ENCODE results near the gene SYCE1.

SYCE1 gene

GRCh38 chr10:133564816-133565215 is 567 bp downstream of the SYCE1 start:
- TF ChIP-seq SPI1 (IDR thresholded peaks at IDR 0.05; ENCODE audit: borderline replicate concordance, low read depth): no peak
- no peak for TF ChIP-seq GABPA (IDR thresholded peaks at IDR 0.05; ENCODE audit: low read depth)
- no peak for TF ChIP-seq POLR2AphosphoS5 (IDR thresholded peaks at IDR 0.05; ENCODE audit: low read depth)
- no peak for TF ChIP-seq CTCF (IDR thresholded peaks at IDR 0.05; ENCODE audit: insufficient read depth, low read length)
- no peak for TF ChIP-seq REST (IDR thresholded peaks at IDR 0.05; ENCODE audit: insufficient replicate concordance, low read depth)
- no peak for DNase-seq (ENCODE audit: low read depth in 1 of 2, low spot score in 1 of 2)
- no peaks in the 10 kb centered on the region for H3K27me3 ChIP-seq (ENCODE audit: insufficient read depth, poor library complexity, severe bottlenecking)
- H3K27ac ChIP-seq (replicated peaks): no peak overlapping the region
- no peak overlapping the region for H3K4me3 ChIP-seq (replicated peaks; ENCODE audit: insufficient read depth, low read length)

- TF ChIP-seq REST (IDR thresholded peaks at IDR 0.05; ENCODE audit: insufficient replicate concordance, low read depth) (no peak), POLR2AphosphoS5 (IDR thresholded peaks at IDR 0.05; ENCODE audit: low read depth) (no peak), SPI1 (IDR thresholded peaks at IDR 0.05; ENCODE audit: borderline replicate concordance, low read depth) (no peak), GABPA (IDR thresholded peaks at IDR 0.05; ENCODE audit: low read depth) (no peak), CTCF (IDR thresholded peaks at IDR 0.05; ENCODE audit: insufficient read depth, low read length) (no peak)
These were observed 6.2 kb downstream of the SYCE1 start for GRCh38 chr10:133559216-133559615.

GRCh38 chr10:133557381-133557780 is 8.0 kb downstream of the SYCE1 start:
- Histone ChIP-seq H3K4me3 (replicated peaks; ENCODE audit: insufficient read depth, low read length) (no peak overlapping the region), H3K27me3 (ENCODE audit: insufficient read depth, poor library complexity, severe bottlenecking) (no peaks in the 10 kb centered on the region), H3K27ac (replicated peaks) (no peak overlapping the region)
- no peak for DNase-seq (ENCODE audit: low read depth in 1 of 2, low spot score in 1 of 2)
- TF ChIP-seq POLR2AphosphoS5 (IDR thresholded peaks at IDR 0.05; ENCODE audit: low read depth) (no peak), GABPA (IDR thresholded peaks at IDR 0.05; ENCODE audit: low read depth) (no peak), CTCF (IDR thresholded peaks at IDR 0.05; ENCODE audit: insufficient read depth, low read length) (no peak), SPI1 (IDR thresholded peaks at IDR 0.05; ENCODE audit: borderline replicate concordance, low read depth) (no peak), REST (IDR thresholded peaks at IDR 0.05; ENCODE audit: insufficient replicate concordance, low read depth) (no peak)

More at GRCh38 chr10:133559216-133559615, 6.2 kb downstream of the SYCE1 start:
- Histone ChIP-seq H3K4me3 (replicated peaks; ENCODE audit: insufficient read depth, low read length) (no peak overlapping the region), H3K27me3 (ENCODE audit: insufficient read depth, poor library complexity, severe bottlenecking) (no peaks in the 10 kb centered on the region), H3K27ac (replicated peaks) (no peak overlapping the region)
- DNase-seq (ENCODE audit: low read depth in 1 of 2, low spot score in 1 of 2): no peak

All from HL-60 (cell line).